Loucy (cell line): Measurements from ENCODE around the gene METTL5.

ENCODE experiments used
- EZH2phosphoT487 ChIP-seq: fragments of 200-600 bp; IDR thresholded peaks from 2 replicates; pipeline ENCODE4 v1.6.1; 2018; ENCODE audit warnings: antibody characterized with exemption, mild to moderate bottlenecking, moderate library complexity, borderline replicate concordance
- TF ChIP-seq, protein P1 (sequence below): fragments of 200-600 bp; sonication (generic); conservative IDR thresholded peaks from 2 replicates; pipeline ENCODE4 v1.5.1; 2014; ENCODE audit warnings: mild to moderate bottlenecking, antibody characterized with exemption, low read length

DNA sequence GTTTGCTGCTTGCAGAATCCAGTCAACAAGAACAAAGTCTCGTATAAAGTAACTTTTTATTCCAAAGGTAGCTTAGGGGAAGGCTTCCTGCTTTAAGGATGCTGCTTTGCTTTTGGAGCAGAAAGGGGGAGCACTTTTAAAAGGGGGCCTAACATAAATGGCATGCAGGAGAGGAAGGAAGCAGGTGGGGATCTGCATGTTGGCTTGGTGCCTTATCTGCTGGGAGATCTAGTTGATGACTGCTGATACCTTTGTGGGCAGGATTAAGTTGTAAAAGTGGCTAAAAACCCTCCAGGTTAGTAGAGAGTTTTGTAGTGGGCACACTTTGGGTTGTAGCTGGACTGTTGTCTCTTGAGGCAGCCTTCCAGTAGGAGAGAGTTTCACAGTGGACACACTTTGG, 25.0 kb upstream of the METTL5 start:
- TF ChIP-seq, protein P1, sequence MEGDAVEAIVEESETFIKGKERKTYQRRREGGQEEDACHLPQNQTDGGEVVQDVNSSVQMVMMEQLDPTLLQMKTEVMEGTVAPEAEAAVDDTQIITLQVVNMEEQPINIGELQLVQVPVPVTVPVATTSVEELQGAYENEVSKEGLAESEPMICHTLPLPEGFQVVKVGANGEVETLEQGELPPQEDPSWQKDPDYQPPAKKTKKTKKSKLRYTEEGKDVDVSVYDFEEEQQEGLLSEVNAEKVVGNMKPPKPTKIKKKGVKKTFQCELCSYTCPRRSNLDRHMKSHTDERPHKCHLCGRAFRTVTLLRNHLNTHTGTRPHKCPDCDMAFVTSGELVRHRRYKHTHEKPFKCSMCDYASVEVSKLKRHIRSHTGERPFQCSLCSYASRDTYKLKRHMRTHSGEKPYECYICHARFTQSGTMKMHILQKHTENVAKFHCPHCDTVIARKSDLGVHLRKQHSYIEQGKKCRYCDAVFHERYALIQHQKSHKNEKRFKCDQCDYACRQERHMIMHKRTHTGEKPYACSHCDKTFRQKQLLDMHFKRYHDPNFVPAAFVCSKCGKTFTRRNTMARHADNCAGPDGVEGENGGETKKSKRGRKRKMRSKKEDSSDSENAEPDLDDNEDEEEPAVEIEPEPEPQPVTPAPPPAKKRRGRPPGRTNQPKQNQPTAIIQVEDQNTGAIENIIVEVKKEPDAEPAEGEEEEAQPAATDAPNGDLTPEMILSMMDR = 0 out of 2 replicates have a peak, but pooled peaks have one; percentile 16
- no peak for TF ChIP-seq EZH2phosphoT487
